Naive B cell (primary cell): ENCODE measurements around the gene MMP15. TPM values are rescaled to one million over a fixed set of nuclear protein-coding genes. Genes with fewer than 3 reads are reported as not detected.

Experiments used
- ATAC-seq, 2 donors: fragments of 150-1000 bp; cut with Tn5 transposase; 2 replicates each; pipeline ENCODE4 v1.10.0; 2021; ENCODE audit warnings: low read depth in 2 of 2, mild to moderate bottlenecking in 2 of 2, moderate library complexity in 2 of 2
- DNase-seq: peaks from one replicate; pipeline ENCODE4 v3.0.0; 2022
- H3K27ac Mint-ChIP-seq, 6 donors: one replicate each; pipeline ENCODE4 v1.8.0; 2020 to 2022; ENCODE audit warnings: mild to moderate bottlenecking in 6 of 6, mixed read lengths in 6 of 6, moderate library complexity in 5 of 6, inconsistent platforms in 2 of 6
- H3K27me3 Mint-ChIP-seq, 3 donors: one replicate each; pipeline ENCODE4 v1.8.0; 2021 to 2022; ENCODE audit warnings: mixed read lengths in 3 of 3, mild to moderate bottlenecking in 1 of 3
- H3K36me3 Mint-ChIP-seq, 2 donors: one replicate each; pipeline ENCODE4 v1.8.0; 2020 to 2022; ENCODE audit warnings: mixed read lengths in 2 of 2, inconsistent platforms in 1 of 2, mild to moderate bottlenecking in 1 of 2
- H3K4me1 Mint-ChIP-seq, 3 donors: one replicate each; pipeline ENCODE4 v1.8.0; 2020 to 2022; ENCODE audit warnings: mixed read lengths in 3 of 3, inconsistent platforms in 1 of 3, mild to moderate bottlenecking in 1 of 3, moderate library complexity in 1 of 3
- H3K4me3 Mint-ChIP-seq, 8 donors: one replicate each; pipeline ENCODE4 v1.8.0; 2020 to 2022; ENCODE audit warnings: mild to moderate bottlenecking in 8 of 8, mixed read lengths in 8 of 8, moderate library complexity in 8 of 8, inconsistent platforms in 2 of 8
- H3K9me3 Mint-ChIP-seq, 7 donors: one replicate each; pipeline ENCODE4 v1.8.0; 2020 to 2022; ENCODE audit warnings: mixed read lengths in 7 of 7, mild to moderate bottlenecking in 5 of 7, inconsistent platforms in 2 of 7, moderate library complexity in 1 of 7
- polyA plus RNA-seq, 6 donors: library from polyadenylated mRNA; unstranded; fragments of 300-500 nt; fragmentation: Illumina TruSeq; gene quantifications; one replicate each; pipeline ENCODE4 v1.2.3, GENCODE V29; 2021; ENCODE audit warnings: low read depth in 6 of 6

MMP15 gene
- polyA plus RNA-seq, 6 donors from 2014 or later: not detected

GRCh38 chr16:57988929-57989328, 36.6 kb upstream of the MMP15 start:
- Mint-ChIP-seq H3K4me1 (peaks cover 8 to 16% (median 16%) of the 10 kb centered on the region in 3 donors), H3K36me3 (no peaks in the 10 kb centered on the region), H3K27ac (peak overlapping the region in 1 of 6 donors; percentile 42), H3K27me3 (no peaks in the 10 kb centered on the region), H3K9me3 (no peaks in the 10 kb centered on the region), H3K4me3 (no peak overlapping the region)
- DNase-seq: no peak
- no peak for ATAC-seq

- H3K27ac Mint-ChIP-seq: no peak overlapping the region
- H3K4me1 Mint-ChIP-seq: peaks cover 9 to 17% (median 9%) of the 10 kb centered on the region in 3 donors
- no peaks in the 10 kb centered on the region for H3K27me3 Mint-ChIP-seq
- no peak for ATAC-seq
- DNase-seq: no peak
- no peaks in the 10 kb centered on the region for H3K9me3 Mint-ChIP-seq
- no peak overlapping the region for H3K4me3 Mint-ChIP-seq
- no peaks in the 10 kb centered on the region for H3K36me3 Mint-ChIP-seq
These were observed 33.9 kb upstream of the MMP15 start for GRCh38 chr16:57991551-57992059.

GRCh38 chr16:57992084-57992483, 33.5 kb upstream of the MMP15 start:
- no peaks in the 10 kb centered on the region for H3K36me3 Mint-ChIP-seq
- no peaks in the 10 kb centered on the region for H3K9me3 Mint-ChIP-seq
- no peak overlapping the region for H3K27ac Mint-ChIP-seq
- peaks cover 9 to 17% (median 9%) of the 10 kb centered on the region in 3 donors for H3K4me1 Mint-ChIP-seq
- no peak overlapping the region for H3K4me3 Mint-ChIP-seq
- ATAC-seq: no peak
- no peak for DNase-seq
- no peaks in the 10 kb centered on the region for H3K27me3 Mint-ChIP-seq

GRCh38 chr16:57993438-57993837, 32.1 kb upstream of the MMP15 start:
- H3K27me3 Mint-ChIP-seq: no peaks in the 10 kb centered on the region
- H3K36me3 Mint-ChIP-seq: no peaks in the 10 kb centered on the region
- DNase-seq: no peak
- peaks cover 9 to 23% (median 11%) of the 10 kb centered on the region in 3 donors for H3K4me1 Mint-ChIP-seq
- peak overlapping the region in 1 of 6 donors; percentile 34 for H3K27ac Mint-ChIP-seq
- no peaks in the 10 kb centered on the region for H3K9me3 Mint-ChIP-seq
- no peak overlapping the region for H3K4me3 Mint-ChIP-seq
- ATAC-seq: no peak

- ATAC-seq (no peak), DNase-seq (no peak)
- H3K9me3 Mint-ChIP-seq: no peaks in the 10 kb centered on the region
- no peak overlapping the region for H3K4me3 Mint-ChIP-seq
- H3K4me1 Mint-ChIP-seq: peaks cover 13 to 28% (median 15%) of the 10 kb centered on the region in 3 donors
- no peaks in the 10 kb centered on the region for H3K36me3 Mint-ChIP-seq
- H3K27ac Mint-ChIP-seq: no peak overlapping the region
- H3K27me3 Mint-ChIP-seq: no peaks in the 10 kb centered on the region
These were observed 31.7 kb upstream of the MMP15 start for GRCh38 chr16:57993897-57994296.

GRCh38 chr16:57994361-57994760, 31.2 kb upstream of the MMP15 start:
- Mint-ChIP-seq H3K9me3 (no peaks in the 10 kb centered on the region), H3K36me3 (no peaks in the 10 kb centered on the region), H3K4me1 (peaks cover 18 to 33% (median 20%) of the 10 kb centered on the region in 3 donors), H3K27me3 (no peaks in the 10 kb centered on the region), H3K4me3 (peak overlapping the region in 2 of 8 donors; percentile 11 to 15), H3K27ac (peak overlapping the region in 1 of 6 donors; percentile 67)
- ATAC-seq (no peak), DNase-seq (no peak)

- Mint-ChIP-seq H3K27me3 (no peaks in the 10 kb centered on the region), H3K27ac (peak overlapping the region in 1 of 6 donors; percentile 67), H3K4me1 (peaks cover 18 to 33% (median 24%) of the 10 kb centered on the region in 3 donors), H3K9me3 (no peaks in the 10 kb centered on the region), H3K36me3 (no peaks in the 10 kb centered on the region), H3K4me3 (peak overlapping the region in 3 of 8 donors; percentile 11 to 53 (median 44))
- ATAC-seq (peak; percentile 64), DNase-seq (no peak)
These were observed 30.8 kb upstream of the MMP15 start for GRCh38 chr16:57994778-57995177.

- Mint-ChIP-seq H3K36me3 (no peaks in the 10 kb centered on the region), H3K9me3 (no peaks in the 10 kb centered on the region), H3K27ac (no peak overlapping the region), H3K27me3 (no peaks in the 10 kb centered on the region), H3K4me1 (peaks cover 18 to 34% (median 24%) of the 10 kb centered on the region in 3 donors), H3K4me3 (no peak overlapping the region)
- no peak for ATAC-seq
- DNase-seq: no peak
These were observed 29.7 kb upstream of the MMP15 start for GRCh38 chr16:57995721-57996405.

GRCh38 chr16:57996406-57997175, 29.0 kb upstream of the MMP15 start:
- no peak overlapping the region for H3K27ac Mint-ChIP-seq

GRCh38 chr16:57997176-57997527, 28.4 kb upstream of the MMP15 start:
- no peak overlapping the region for H3K27ac Mint-ChIP-seq
- H3K9me3 Mint-ChIP-seq: no peaks in the 10 kb centered on the region
- H3K4me1 Mint-ChIP-seq: peaks cover 30 to 47% (median 32%) of the 10 kb centered on the region in 3 donors
- ATAC-seq (no peak), DNase-seq (no peak)
- H3K4me3 Mint-ChIP-seq: peak overlapping the region in 2 of 8 donors; percentile 54 to 56
- H3K27me3 Mint-ChIP-seq: no peaks in the 10 kb centered on the region
- no peaks in the 10 kb centered on the region for H3K36me3 Mint-ChIP-seq

More at GRCh38 chr16:57996406-57997175, 29.0 kb upstream of the MMP15 start:
- DNase-seq (no peak), ATAC-seq (no peak)
- no peaks in the 10 kb centered on the region for H3K36me3 Mint-ChIP-seq
- H3K9me3 Mint-ChIP-seq: no peaks in the 10 kb centered on the region
- H3K4me3 Mint-ChIP-seq: peak overlapping the region in 2 of 8 donors; percentile 24 to 30
- H3K27me3 Mint-ChIP-seq: no peaks in the 10 kb centered on the region
- peaks cover 25 to 41% (median 27%) of the 10 kb centered on the region in 3 donors for H3K4me1 Mint-ChIP-seq

- Mint-ChIP-seq H3K27ac (no peak overlapping the region), H3K4me1 (peaks cover 26 to 52% (median 36%) of the 10 kb centered on the region in 3 donors)
- no peak for ATAC-seq
These were observed 27.9 kb upstream of the MMP15 start for GRCh38 chr16:57997528-57998265.

GRCh38 chr16:57998486-57998885, 27.1 kb upstream of the MMP15 start:
- H3K4me1 Mint-ChIP-seq: peaks cover 26 to 58% (median 36%) of the 10 kb centered on the region in 3 donors
- H3K27ac Mint-ChIP-seq: peak overlapping the region in 1 of 6 donors; percentile 44
- peak overlapping the region in 5 of 8 donors; percentile 60 to 93 (median 90) for H3K4me3 Mint-ChIP-seq
- no peaks in the 10 kb centered on the region for H3K36me3 Mint-ChIP-seq
- H3K9me3 Mint-ChIP-seq: no peaks in the 10 kb centered on the region
- no peak for ATAC-seq
- no peaks in the 10 kb centered on the region for H3K27me3 Mint-ChIP-seq
- no peak for DNase-seq

More at GRCh38 chr16:57997528-57998265, 27.9 kb upstream of the MMP15 start:
- no peaks in the 10 kb centered on the region for H3K36me3 Mint-ChIP-seq
- DNase-seq: no peak
- H3K9me3 Mint-ChIP-seq: no peaks in the 10 kb centered on the region
- H3K4me3 Mint-ChIP-seq: peak overlapping the region in 3 of 8 donors; percentile 5 to 68 (median 63)
- H3K27me3 Mint-ChIP-seq: no peaks in the 10 kb centered on the region

- Mint-ChIP-seq H3K4me1 (peaks cover 26 to 61% (median 36%) of the 10 kb centered on the region in 3 donors), H3K4me3 (peak overlapping the region; percentile 69 to 93 (median 88))
These were observed 26.6 kb upstream of the MMP15 start for GRCh38 chr16:57998992-57999365.

More at GRCh38 chr16:57998992-57999365, 26.6 kb upstream of the MMP15 start:
- H3K9me3 Mint-ChIP-seq: no peaks in the 10 kb centered on the region
- H3K27ac Mint-ChIP-seq: peak overlapping the region in 5 of 6 donors; percentile 44 to 79 (median 66)
- H3K36me3 Mint-ChIP-seq: no peaks in the 10 kb centered on the region
- no peaks in the 10 kb centered on the region for H3K27me3 Mint-ChIP-seq
- ATAC-seq (no peak), DNase-seq (no peak)
